ENCODE results near the gene PRKAG2.

Gene PRKAG2

GRCh38 chr7:151665368-151665767, 211.5 kb downstream of the PRKAG2 start:
- H2AFZ ChIP-seq (ENCODE audit: low read depth, low read length, severe bottlenecking), result no peak overlapping the region
- H3K4me2 ChIP-seq (ENCODE audit: low read depth, low read length, poor library complexity, severe bottlenecking), result no peak overlapping the region
- TF ChIP-seq CTCF (IDR thresholded peaks at IDR 0.05; ENCODE audit: insufficient read depth, low read length, poor library complexity, severe bottlenecking) (no peak), EZH2phosphoT487 (conservative IDR thresholded peaks at IDR 0.05; ENCODE audit: low read length) (no peak)
- H3F3A ChIP-seq (ENCODE audit: insufficient read depth), result no peaks in the 10 kb centered on the region
- H3K79me2 ChIP-seq (ENCODE audit: insufficient read depth, low read length), result no peaks in the 10 kb centered on the region
- H3K27ac ChIP-seq (ENCODE audit: low read depth, low read length), result no peak overlapping the region
- H3K9ac ChIP-seq (ENCODE audit: low read length), result no peak overlapping the region
- no peaks in the 10 kb centered on the region for H3K36me3 ChIP-seq (ENCODE audit: low read length)
- H3K27me3 ChIP-seq (ENCODE audit: low read length), result 0 out of 2 replicates have a peak, but pooled peaks cover 5% of the 10 kb centered on the region
- H4K20me1 ChIP-seq (ENCODE audit: low read depth, low read length), result no peaks in the 10 kb centered on the region
- H3K9me3 ChIP-seq (ENCODE audit: insufficient read depth, low read length), result no peaks in the 10 kb centered on the region
- no peak overlapping the region for H3K4me3 ChIP-seq (ENCODE audit: insufficient read depth, low read length, poor library complexity, severe bottlenecking)
- H3K9me2 ChIP-seq (replicated peaks; ENCODE audit: insufficient read depth, low read length), result no peaks in the 10 kb centered on the region

GRCh38 chr7:151664268-151664667, 212.6 kb downstream of the PRKAG2 start:
- Histone ChIP-seq H3K9me3 (ENCODE audit: insufficient read depth, low read length) (no peaks in the 10 kb centered on the region), H3K4me3 (ENCODE audit: insufficient read depth, low read length, poor library complexity, severe bottlenecking) (no peak overlapping the region), H3K27ac (ENCODE audit: low read depth, low read length) (no peak overlapping the region), H4K20me1 (ENCODE audit: low read depth, low read length) (no peaks in the 10 kb centered on the region), H3K79me2 (ENCODE audit: insufficient read depth, low read length) (no peaks in the 10 kb centered on the region), H3F3A (ENCODE audit: insufficient read depth) (no peaks in the 10 kb centered on the region), H3K9ac (ENCODE audit: low read length) (no peak overlapping the region), H3K9me2 (replicated peaks; ENCODE audit: insufficient read depth, low read length) (no peaks in the 10 kb centered on the region), H3K4me2 (ENCODE audit: low read depth, low read length, poor library complexity, severe bottlenecking) (no peak overlapping the region), H3K36me3 (ENCODE audit: low read length) (no peaks in the 10 kb centered on the region), H2AFZ (ENCODE audit: low read depth, low read length, severe bottlenecking) (no peak overlapping the region), H3K27me3 (ENCODE audit: low read length) (0 out of 2 replicates have a peak, but pooled peaks cover 5% of the 10 kb centered on the region)
- no peak for TF ChIP-seq CTCF (IDR thresholded peaks at IDR 0.05; ENCODE audit: insufficient read depth, low read length, poor library complexity, severe bottlenecking)
- TF ChIP-seq EZH2phosphoT487 (conservative IDR thresholded peaks at IDR 0.05; ENCODE audit: low read length), result no peak

GRCh38 chr7:151663382-151664100, 213.4 kb downstream of the PRKAG2 start:
- TF ChIP-seq EZH2phosphoT487 (conservative IDR thresholded peaks at IDR 0.05; ENCODE audit: low read length), result no peak
- Histone ChIP-seq H3K27me3 (ENCODE audit: low read length) (0 out of 2 replicates have a peak, but pooled peaks cover 5% of the 10 kb centered on the region), H3K4me2 (ENCODE audit: low read depth, low read length, poor library complexity, severe bottlenecking) (no peak overlapping the region), H3F3A (ENCODE audit: insufficient read depth) (no peaks in the 10 kb centered on the region), H3K4me3 (ENCODE audit: insufficient read depth, low read length, poor library complexity, severe bottlenecking) (no peak overlapping the region), H3K36me3 (ENCODE audit: low read length) (no peaks in the 10 kb centered on the region), H3K79me2 (ENCODE audit: insufficient read depth, low read length) (no peaks in the 10 kb centered on the region), H3K9me2 (replicated peaks; ENCODE audit: insufficient read depth, low read length) (no peaks in the 10 kb centered on the region), H3K9ac (ENCODE audit: low read length) (no peak overlapping the region), H4K20me1 (ENCODE audit: low read depth, low read length) (no peaks in the 10 kb centered on the region), H3K9me3 (ENCODE audit: insufficient read depth, low read length) (no peaks in the 10 kb centered on the region), H2AFZ (ENCODE audit: low read depth, low read length, severe bottlenecking) (no peak overlapping the region), H3K27ac (ENCODE audit: low read depth, low read length) (no peak overlapping the region)

GRCh38 chr7:151662251-151662826, 214.6 kb downstream of the PRKAG2 start:
- no peaks in the 10 kb centered on the region for H4K20me1 ChIP-seq (ENCODE audit: low read depth, low read length)
- no peak overlapping the region for H3K9ac ChIP-seq (ENCODE audit: low read length)
- H3K4me3 ChIP-seq (ENCODE audit: insufficient read depth, low read length, poor library complexity, severe bottlenecking), result no peak overlapping the region
- H3K27me3 ChIP-seq (ENCODE audit: low read length), result 0 out of 2 replicates have a peak, but pooled peaks cover 5% of the 10 kb centered on the region
- H3K9me2 ChIP-seq (replicated peaks; ENCODE audit: insufficient read depth, low read length), result no peaks in the 10 kb centered on the region
- no peak overlapping the region for H2AFZ ChIP-seq (ENCODE audit: low read depth, low read length, severe bottlenecking)
- H3K79me2 ChIP-seq (ENCODE audit: insufficient read depth, low read length), result no peaks in the 10 kb centered on the region
- H3F3A ChIP-seq (ENCODE audit: insufficient read depth), result no peaks in the 10 kb centered on the region
- no peaks in the 10 kb centered on the region for H3K9me3 ChIP-seq (ENCODE audit: insufficient read depth, low read length)
- TF ChIP-seq CTCF (IDR thresholded peaks at IDR 0.05; ENCODE audit: insufficient read depth, low read length, poor library complexity, severe bottlenecking), result no peak
- no peak for TF ChIP-seq EZH2phosphoT487 (conservative IDR thresholded peaks at IDR 0.05; ENCODE audit: low read length)
- H3K27ac ChIP-seq (ENCODE audit: low read depth, low read length), result no peak overlapping the region
- H3K36me3 ChIP-seq (ENCODE audit: low read length), result no peaks in the 10 kb centered on the region
- H3K4me2 ChIP-seq (ENCODE audit: low read depth, low read length, poor library complexity, severe bottlenecking), result no peak overlapping the region
